ENCODE data around the gene PKP1.

Gene PKP1

DNA sequence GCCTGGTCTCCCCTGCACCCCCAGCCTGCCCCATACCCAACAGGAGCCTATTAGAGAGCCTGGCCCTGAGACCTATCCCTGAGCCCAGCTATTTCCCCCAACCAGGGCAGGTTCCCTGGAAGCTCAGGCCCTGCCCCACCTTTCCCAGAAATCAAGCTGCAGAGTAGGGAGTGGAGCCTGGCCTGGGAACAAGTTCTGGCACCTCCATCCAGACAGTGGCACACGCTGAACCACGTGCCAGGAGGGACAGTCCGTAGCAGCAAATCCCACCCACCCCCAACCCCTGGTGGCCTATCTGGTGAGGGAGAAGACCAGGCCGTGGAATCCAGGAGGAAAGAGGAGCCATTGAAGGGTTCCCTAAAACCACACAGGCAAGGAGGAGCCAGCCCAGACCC is 71.6 kb downstream of the PKP1 start:
- DNase-seq, result no peak

DNA sequence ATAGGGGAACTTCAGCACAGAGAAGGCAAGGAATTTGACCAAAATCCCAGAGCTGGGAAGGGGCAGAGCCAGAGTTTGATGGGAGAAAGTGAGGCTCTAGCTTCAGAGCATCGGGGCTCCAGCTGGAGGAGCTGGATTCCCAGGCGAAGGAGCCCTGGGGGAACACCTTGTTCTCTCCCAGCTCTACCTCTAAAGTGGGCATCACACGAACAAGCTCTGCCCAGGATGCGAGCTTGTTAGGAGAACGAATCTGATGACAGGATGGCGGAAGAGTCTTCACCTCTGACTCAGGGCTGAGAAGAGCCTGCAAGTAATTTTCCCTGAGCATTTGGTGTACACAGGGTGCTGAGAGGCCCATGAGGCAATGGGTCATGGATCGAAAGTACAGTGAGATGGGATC is 72.2 kb downstream of the PKP1 start:
- no peak for DNase-seq

DNA sequence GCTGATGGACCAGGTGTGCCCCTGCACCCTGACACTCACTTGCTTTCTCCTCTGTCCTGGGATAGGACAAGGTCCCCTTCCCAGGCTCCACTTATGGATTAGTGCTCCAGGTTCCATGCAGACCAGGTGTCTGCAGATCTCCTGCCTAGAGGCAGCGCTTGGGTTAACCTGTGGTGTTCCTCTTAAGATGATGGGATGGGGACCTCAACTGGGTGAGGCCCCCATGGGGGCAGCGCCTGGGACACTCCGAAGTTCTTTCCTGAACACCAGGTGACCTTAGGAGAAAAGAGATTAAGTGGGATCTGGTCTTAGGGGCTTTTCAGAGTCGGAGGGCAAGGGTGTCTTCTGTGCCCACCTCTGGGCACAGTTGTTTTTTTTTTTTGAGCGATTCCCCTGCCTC is 72.9 kb downstream of the PKP1 start:
- DNase-seq, result no peak

DNA sequence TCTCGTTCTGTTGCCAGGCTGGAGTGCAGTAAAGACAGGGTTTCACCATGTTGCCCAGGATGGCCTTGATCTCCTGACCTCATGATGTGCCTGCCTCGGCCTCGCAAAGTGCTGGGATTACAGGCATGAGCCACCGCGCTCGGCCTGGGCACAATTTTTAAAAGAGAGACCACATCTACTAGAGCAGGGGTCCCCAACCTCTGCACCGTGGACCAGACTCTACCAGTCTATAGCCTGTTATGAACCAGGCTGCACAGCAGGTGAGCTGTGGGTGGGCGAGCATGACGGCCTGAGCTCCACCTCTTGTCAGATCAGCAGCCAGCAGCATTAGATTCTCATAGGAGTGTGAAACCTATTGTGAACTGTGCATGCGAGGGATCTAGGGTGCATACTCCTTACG is 73.4 kb downstream of the PKP1 start:
- DNase-seq, result no peak

DNA sequence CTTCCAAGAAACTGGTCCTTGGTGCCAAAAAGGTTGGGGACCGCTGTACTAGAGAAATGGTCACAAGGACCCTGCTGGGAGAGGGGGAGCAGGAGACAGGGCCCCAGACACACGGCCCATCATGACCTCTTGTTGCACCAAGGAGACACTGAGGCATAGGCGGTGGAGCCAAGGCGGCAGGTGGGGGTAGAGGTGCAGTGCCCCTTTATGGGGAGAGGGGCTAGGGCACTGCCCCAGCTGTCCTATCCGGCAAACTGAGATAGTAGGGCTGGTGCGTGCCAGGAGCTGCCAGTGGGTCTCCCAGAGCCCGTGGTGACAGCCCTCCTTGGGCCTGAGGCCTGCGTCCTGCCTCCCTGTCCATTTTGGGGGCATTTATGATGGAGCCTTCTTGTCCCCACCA is 73.9 kb downstream of the PKP1 start:
- no peak for DNase-seq

DNA sequence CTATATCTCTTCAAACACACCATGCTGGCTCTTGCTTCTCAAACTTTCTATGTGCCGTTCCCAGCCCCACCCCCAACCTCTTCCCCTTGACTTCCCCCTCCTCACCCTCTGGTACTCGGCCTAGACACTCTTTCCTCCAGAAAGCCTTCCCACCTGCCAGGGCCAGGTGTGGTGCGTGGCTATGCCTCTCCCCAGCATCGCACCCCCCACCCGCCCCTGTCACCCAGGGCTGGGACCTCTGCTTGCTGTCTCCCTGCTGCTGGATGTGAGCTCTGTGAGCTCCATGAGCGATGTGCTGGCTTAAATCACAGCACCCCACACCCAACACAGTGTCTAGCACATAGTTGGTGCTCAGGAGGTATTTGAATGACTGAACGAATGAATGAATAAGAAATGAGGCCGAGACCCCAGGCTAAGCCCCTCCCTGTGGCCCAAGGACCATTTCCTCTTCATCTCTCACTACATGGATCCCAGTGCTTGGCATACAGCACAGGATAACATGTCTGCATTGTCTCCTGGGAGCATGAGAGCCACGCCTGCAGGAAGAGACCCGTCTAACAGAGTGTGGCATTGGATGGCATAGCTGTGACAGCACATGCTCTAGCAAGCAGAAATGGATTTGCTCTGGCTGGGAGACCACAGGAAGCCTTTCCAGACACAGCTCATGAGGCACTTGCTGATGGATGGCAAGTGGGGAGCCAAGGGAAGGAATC is 74.5 kb downstream of the PKP1 start:
- no peak for DNase-seq

DNA sequence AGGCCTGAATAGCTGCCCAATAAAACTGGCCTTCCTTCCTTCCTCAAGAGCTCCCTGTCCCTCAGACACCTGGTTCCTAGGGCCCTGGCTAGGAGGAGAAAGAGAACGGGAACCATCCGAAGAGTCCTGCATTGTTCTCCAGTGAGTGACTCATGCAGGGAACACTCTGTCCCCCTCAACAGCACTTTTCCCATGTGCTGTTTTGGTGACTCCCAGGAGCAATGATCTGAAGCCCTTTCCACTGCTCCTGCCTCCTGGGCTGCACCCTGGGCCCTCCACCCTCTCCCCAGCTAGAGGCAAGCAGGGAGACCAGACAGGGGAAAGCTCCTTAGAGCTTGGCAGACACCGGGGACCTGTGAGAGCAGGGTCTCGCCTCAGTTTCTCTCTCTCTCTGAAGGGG is 75.3 kb downstream of the PKP1 start:
- DNase-seq, result no peak

DNA sequence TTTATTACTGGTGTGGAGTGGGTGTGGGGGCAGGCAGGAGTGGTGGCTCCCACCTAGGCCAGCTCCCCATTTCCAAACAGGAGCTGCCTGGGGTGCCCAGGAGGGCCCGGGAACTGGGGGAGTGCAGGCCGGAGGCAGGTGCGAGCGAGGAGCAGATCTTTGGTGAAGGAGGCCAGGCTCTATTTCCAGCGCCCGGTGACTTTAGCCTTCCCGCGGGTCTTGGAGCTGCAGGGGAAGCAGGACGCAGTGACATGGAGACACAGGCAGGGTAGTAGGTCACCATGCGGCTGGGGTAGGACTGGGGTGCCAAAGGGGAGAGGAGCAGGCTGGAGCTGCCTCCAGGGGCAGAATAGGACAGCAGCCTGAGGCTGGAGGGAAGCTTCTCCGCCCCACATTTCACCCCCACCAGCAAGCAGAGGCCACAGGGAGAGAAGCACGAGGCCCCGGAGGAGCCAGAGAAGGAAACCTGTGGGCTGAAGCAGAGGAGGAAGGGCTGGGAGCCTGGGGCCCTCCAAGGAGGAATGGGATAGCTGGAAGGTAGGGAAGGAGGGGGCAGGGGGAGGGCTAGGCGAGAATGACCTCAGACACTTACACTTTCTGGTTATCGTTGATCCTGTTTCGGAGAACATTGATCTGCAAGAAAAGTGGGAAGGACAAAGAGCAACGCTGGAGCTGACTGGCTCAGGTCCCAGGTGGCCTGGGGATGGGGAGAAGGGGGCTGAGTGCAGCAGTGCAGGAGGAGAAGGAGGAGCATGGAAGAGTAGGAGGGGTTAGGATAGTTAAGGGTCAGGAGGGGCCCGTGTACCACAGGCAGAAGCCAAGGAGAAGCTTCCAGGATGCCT is 75.9 kb downstream of the PKP1 start:
- DNase-seq, result no peak

DNA sequence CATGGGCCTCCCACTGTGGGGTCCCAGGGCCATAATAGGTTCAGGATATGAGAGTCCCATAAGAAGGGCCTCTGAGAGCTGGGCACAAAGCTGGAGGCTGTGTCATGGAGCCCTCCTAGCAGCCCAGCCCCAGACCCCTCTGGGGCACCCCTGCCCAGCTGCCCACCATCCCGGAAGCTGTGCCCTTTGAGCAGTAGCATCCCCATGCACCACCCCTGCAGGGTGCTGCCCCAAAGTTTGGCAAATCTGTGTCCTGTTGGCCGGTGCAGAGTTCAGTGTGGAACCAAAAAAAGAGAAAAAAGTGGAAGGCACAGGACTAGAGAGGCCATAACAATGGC is 76.5 kb downstream of the PKP1 start:
- no peak for DNase-seq

DNA sequence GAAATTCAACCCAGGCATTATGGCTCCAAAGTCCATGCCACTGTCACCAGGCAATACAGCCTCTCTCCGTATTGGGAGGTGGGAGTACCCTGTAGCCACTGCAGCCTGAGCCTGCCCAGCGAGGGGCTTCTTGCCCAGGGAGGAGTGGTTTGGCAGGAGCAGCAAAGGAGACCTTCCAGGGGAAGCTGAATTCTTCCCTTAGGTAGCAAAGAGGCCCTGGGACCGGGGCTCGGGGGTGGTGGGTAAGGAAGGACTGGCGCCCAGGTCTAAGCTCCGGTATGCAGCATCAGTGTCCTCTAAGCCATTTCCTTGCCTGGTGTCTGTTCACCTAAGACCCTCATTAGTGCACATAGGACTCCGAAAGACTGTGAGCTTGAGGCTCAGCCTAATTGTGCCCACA is 77.2 kb downstream of the PKP1 start:
- DNase-seq, result no peak

DNA sequence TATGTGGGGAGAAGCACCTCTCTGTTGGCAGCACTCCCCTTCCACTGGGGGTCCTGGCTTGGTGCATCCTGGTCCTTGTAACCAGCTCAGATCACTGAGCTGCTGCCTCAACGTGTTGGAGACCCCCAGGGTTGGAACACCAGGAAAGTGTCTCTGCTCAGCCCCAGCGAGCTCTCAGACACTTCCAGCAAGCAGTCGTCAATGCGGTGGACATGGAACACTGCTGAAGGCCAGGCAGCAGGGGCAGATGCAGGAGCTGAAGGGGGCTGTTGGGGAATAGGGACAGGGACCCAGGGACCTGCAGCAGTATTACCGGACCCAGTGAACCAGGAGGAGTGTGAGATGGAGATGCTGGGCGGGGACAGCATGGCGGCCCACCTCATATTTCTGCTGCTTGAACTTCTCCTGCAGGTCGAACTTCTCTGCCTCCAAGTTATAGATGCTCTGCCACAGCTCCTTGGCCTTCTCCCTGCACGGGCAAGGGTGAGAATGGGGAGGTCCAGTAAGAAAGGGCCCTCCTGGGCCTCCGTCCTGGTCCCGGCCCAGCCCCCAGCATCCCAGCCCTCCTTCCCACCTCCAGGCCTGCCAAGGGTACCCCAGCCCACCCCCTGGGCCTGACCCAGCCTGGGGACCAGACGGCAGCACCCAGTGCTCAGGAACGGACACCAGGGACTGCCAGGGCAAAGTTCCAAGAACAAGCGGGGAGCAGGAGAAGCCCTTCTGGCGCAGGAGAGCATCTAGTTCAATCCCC is 77.8 kb downstream of the PKP1 start:
- no peak for DNase-seq

DNA sequence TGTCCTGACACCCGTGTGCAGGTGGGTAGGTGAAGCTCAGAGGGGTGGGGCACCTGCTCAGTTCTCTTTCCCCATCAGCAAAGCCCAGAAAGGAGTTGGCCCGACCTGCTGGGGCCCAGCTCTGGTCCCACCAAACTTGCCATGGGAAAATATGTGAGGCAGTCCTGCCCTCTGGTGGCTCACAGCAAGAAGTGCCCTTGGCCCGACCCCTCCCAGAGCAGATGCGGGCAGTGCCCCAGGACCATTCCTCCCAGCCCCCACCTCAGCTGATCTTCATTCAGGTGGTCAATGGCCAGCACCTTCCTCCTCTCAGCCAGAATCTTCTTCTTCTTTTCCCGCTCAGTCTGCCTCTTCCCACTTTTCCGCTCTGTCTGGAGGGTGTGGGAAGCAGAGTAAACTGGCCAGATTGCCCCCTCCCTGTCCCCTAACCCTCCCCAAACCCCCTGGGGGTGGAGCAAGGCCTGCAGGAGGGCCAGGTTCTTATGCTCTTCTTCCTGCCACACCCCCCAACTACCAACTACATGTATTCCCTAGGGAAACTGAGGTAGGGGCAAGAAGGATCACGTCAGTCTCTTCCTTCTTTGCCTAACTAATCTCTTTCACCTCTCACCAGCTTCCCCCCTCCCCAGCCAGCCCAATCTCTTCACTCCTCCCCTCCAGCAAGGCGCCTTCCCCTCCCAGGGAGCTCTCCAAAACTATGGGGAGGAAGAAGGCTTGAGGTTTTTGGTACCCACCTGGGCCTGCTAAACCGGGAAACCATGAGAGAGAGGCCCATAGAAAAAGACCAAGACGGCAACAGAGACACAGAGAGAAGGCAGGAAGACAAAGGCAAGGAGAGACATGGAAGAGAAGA is 78.6 kb downstream of the PKP1 start:
- peak; percentile 21 for DNase-seq

DNA sequence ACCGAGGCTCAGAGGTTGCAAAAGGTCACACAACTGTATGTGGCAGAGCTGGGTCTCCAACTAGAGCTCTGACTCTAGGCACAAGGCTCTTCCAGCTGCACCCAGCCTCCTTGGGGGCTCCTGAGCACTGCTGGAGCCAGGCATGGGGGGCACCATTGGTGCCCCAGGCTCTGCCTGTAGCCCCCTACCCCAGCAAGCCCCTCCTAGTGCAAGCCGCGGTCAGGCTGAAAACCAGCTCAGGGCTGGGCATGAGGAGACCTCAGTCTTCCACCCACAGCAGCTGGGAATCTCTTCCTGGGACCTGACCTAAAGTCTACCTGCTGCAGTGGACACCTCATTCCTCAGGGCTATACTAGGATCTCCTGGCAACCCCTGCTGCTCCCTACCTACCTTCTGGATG is 79.6 kb downstream of the PKP1 start:
- no peak for DNase-seq

DNA sequence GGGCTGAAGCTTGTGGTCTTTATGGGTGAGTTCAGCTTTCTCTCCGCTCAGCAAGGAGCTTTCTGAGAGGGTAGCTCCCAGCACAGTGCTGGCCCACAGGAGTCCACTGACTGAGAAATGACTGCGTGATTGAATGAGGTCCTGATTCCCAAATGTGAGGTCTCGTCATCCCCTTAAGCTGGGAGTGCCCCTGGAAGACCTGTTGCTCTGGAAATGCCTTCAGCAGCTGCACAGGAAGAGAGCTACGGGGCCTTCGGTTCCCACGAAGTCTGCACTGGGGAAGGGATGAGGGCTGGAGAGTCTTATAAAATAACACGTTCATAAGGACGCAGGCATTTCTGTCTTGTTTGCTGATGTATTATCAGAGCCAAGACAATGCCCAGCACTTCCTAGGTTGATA is 80.2 kb downstream of the PKP1 start:
- no peak for DNase-seq

DNA sequence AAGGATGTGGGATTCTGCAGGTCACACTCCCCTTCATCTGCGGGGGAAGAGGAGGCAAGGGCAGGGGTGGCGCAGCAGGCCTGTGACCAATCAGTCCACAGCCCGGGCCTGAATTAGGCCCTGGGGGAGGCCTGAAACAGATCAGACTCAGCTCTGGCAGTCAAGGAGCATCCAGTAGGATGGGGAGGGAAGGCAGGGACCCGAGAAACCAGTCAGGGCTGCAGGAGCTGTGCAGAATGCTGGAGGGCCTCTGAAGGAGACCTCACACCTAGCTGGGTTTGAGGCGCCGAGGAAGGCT is 81.5 kb downstream of the PKP1 start:
- DNase-seq, result no peak

DNA sequence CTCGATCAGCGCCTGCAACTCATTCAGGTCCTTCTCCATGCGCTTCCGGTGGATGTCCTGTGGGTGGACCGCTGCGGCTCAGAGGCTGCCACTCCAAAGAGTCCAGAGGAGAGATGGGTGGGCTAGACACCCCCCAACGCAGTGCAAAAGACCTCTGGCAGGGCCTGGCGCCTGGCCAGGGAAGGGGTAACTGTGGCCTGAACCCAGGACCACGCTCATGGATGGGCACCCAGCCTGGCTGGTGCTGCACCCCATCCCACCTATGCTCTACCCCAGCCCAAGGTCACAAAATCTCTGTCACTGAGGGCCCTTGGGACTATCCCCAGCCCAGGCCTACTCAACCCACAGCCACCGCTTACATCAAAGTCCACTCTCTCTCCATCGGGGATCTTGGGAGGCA is 81.9 kb downstream of the PKP1 start:
- DNase-seq, result no peak

DNA sequence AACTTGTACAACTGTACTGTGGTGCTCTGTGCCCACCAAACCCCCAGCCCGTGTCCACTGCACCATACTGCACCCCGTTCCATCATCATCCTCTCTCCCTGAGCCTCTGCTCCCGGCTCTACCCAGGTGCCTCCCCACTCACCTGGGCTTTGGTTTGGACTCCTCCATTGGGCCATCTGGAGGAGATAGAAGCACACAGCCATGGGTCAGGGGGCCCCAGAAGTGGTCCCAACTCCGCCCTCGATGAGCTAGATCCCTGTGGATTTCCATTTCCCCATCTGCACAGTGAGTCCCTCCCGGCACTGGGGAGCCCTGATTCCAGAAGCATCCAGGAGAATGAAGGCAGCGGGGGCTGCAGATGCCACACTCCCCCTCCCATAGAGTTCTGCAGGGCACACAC is 83.4 kb downstream of the PKP1 start:
- DNase-seq, result no peak

DNA sequence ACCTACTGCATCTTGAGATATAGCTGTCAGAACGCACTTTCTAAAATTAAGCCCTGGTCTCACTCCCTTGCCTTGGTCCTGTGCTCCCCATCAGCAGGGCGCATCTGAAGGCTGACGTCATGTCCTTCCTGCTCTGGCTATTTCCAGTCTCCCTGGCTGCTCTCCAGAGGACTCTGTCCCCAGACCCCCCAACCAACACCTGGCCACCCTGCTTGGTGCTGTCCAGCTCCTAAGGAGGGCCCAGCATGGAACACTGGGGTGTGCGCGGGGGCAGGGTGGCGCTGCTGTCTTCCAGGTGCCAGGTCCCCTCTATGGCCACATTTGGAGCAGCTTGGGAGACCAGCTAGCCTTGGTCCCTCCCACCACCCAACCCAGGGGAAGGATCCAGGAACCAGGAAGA is 85.9 kb downstream of the PKP1 start:
- DNase-seq, result no peak

DNA sequence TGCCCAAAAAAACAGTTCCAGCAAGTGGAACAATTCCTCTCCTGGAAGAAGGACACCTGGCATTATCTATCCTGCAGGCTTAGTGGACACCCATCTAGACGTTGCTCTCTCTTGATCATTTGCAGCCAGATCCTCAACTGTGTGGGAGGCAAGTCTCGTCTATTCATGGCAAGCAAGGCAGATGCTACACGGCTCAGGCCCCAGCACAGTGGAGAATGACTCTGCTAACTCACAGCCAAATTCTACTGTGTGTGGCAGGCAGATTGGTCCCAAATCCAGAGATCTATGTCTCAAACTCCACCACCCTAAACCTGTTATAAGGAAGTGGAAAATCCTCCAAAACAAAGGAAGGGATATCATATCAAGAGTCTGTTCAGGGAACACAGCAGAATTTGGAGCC is 87.2 kb downstream of the PKP1 start:
- no peak for DNase-seq

DNA sequence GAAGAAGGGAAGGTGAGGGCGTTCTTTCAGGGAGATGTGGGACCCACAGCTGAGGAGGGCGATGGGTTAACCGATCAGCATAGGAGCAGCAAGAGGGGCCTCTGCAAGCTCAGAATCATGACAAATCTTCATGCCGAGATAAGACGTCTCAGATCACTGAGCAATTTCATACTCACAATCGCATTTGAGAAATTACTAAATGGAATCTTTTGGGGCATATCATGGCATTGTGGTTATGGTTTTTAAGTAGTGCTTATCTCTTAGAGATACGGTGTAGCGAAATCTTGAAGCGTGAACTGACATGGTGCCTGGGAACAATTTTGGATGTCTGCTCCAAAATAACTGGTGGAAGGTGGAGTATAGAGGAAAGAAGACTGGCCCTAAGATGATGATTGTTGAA is 88.0 kb downstream of the PKP1 start:
- DNase-seq, result no peak

DNA sequence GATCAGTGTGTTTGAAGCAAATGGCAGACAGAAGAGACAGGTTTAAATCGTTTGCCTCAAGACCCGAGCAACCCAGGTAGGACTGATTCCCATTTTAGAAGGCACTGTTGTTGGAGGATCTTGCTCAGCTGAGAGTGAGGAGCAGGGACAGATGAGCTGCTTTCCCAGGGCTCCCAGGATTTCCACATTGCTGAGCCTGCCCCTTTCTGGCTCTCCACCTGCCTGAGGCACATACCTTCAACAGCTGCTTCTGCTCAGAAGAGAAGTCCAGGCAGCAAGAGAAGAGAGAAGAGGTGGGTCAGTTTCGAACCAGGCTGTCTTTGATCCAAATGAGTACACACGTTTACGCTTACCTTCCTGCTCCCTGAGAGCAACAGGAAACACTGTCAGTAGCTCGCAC is 88.5 kb downstream of the PKP1 start:
- DNase-seq, result no peak

DNA sequence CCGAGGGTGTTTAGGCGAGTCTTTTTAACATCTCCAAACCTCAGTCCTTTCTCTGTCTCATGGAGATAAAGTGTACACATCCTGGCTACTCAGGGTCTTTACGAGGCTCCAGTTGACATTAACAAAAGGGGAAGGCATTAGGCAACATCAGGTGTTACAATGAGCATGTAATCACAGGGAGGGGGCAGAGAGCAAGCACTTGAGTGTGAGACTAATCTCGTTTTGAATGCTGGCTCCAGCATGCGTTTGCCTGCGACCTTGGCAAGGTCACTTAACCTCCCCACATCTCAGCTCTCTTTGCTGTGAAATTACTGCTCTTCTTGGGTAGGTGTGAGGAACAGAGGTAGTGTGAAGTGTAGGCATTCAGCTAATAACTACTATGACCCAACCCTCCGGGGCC is 91.1 kb downstream of the PKP1 start:
- DNase-seq, result no peak

DNA sequence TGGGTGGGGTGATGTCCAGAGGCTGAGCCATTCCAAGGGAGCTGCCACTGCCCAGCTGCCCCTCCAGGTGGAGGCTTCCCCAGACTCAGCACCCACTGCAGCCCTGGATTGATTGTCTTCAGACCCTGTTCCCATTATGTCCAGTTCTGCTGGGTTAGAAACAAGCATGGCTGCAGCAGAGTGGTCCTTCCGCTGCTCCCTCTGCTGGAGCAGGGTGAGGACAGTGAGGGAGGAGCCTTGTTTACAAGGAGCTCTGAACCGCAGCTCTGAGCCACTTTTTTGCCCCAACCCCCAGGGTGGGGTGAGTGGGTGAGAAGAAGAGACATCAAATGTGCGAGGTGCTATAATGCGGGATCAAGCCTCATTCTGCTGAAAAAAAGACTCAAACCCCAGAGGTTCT is 91.9 kb downstream of the PKP1 start:
- DNase-seq, result no peak

DNA sequence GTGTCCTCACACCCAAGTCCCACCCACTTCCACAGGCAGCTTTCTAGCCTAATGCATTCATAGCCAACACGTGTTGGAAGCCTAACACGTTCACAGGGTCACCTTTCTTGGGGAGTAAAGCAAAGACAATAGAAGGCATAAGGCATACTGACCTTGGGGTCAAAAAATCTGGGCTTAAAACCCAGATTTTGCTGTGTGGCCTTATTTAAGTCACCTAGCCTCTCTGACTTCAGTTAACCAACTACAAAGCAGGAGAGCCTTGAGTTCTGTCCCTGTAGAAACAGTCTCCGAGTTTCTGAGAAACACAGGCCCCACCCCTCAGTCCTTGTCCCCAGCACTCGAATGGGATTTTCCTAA is 92.8 kb downstream of the PKP1 start:
- no peak for DNase-seq

All from NK-92 treated with Interleukin-12 subunit alpha and Interleukin-12 subunit beta, amount 100 ng/mL, for 24 hours (cell line).